HG03064 (cell line): ENCODE measurements around the gene TMEM44.

Source experiments
- ATAC-seq: cut with Tn5 transposase; IDR thresholded peaks from one replicate; pipeline ENCODE4 v1.9.1; 2021; ENCODE audit warnings: low read depth; ENCODE audit not compliant: unreplicated experiment

Gene TMEM44

GRCh38 chr3:194633349-194634004 lies at the start of gene TMEM44:
TSS of gene TMEM44 (minus strand) at chr3:194633419. CDS start at chr3:194633215, 204 bp downstream.
- peak; percentile 82 for ATAC-seq

GRCh38 chr3:194682694-194683310 lies 49.6 kb upstream of the TMEM44 start:
- ATAC-seq = no peak

GRCh38 chr3:194682189-194682693 lies 49.0 kb upstream of the TMEM44 start:
- no peak for ATAC-seq

- no peak for ATAC-seq
Measured at GRCh38 chr3:194680888-194681615, 47.8 kb upstream of the TMEM44 start.

- no peak for ATAC-seq
Measured at GRCh38 chr3:194676471-194676870, 43.3 kb upstream of the TMEM44 start.

- no peak for ATAC-seq
Measured at GRCh38 chr3:194675680-194676079, 42.5 kb upstream of the TMEM44 start.

GRCh38 chr3:194675081-194675640 lies 41.9 kb upstream of the TMEM44 start:
- ATAC-seq = no peak

- no peak for ATAC-seq
Measured at GRCh38 chr3:194673761-194674160, 40.5 kb upstream of the TMEM44 start.

GRCh38 chr3:194672876-194673275 lies 39.7 kb upstream of the TMEM44 start:
- no peak for ATAC-seq

GRCh38 chr3:194671900-194672808 lies 38.9 kb upstream of the TMEM44 start, which contains the start of gene LSG1:
TSS of gene LSG1 (minus strand) at chr3:194672191. CDS start at chr3:194672162, 29 bp downstream.
- ATAC-seq = peak; percentile 84

GRCh38 chr3:194671511-194671899 lies 38.3 kb upstream of the TMEM44 start:
- ATAC-seq = peak; percentile 22

GRCh38 chr3:194667363-194667762 lies 34.1 kb upstream of the TMEM44 start:
- no peak for ATAC-seq

GRCh38 chr3:194664857-194665256 lies 31.6 kb upstream of the TMEM44 start:
- ATAC-seq = no peak

- no peak for ATAC-seq
Measured at GRCh38 chr3:194661946-194662345, 28.7 kb upstream of the TMEM44 start.

GRCh38 chr3:194661374-194661773 lies 28.2 kb upstream of the TMEM44 start:
- no peak for ATAC-seq

GRCh38 chr3:194659778-194660177 lies 26.6 kb upstream of the TMEM44 start:
- ATAC-seq = no peak

- ATAC-seq = no peak
Measured at GRCh38 chr3:194658477-194659242, 25.4 kb upstream of the TMEM44 start.

- ATAC-seq = no peak
Measured at GRCh38 chr3:194657439-194657838, 24.2 kb upstream of the TMEM44 start.

- ATAC-seq = peak; percentile 77
Measured at GRCh38 chr3:194654443-194654842, 21.2 kb upstream of the TMEM44 start.
